GM19193 (cell line): ENCODE measurements around the gene CLK3.
A peak's percentile ranks its signal among the peaks of the same experiment; 100 is the strongest.

Source experiments
- POLR2A ChIP-seq: IDR thresholded peaks from 4 replicates; pipeline ENCODE4 v1.6.1; 2011; ENCODE audit not compliant: insufficient read depth, insufficient read length; ENCODE audit errors: extremely low read depth

The CLK3 gene

DNA sequence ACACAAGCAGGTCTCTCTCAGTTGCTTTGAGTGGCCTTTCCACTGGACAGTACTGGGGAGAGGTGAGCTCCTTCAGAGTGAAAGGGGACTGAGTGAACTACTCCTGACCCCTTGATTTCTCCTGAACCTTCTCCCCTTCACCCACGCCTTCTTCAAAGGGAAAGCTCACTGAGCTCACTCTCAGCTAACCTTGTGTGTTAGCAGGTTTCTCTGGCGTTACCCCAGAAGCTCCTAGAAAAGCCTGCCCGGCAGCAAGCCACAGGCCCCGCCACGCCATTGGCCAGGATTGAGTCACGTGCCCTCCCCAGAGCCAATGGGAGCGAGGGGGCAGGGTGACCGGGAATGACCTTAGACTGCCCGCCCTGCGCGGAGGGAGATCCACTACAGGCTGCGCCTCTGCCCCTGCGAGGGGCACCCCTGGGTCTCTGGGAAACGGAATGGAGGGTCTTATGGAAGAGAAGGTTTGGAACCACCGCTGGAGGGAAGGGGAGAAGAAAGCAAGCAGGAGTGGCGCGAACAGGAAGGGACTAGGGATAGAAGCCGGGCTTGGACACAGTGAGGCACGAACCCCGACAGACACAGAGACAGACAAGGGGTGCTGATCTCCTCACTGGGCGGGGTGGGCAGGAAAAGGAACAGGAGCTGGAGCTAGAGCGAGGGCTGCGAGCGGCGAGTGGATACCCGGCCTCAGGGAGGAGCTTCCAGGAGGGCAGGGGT is 17.4 kb upstream of the CLK3 start:
- TF ChIP-seq POLR2A = peak; percentile 81

DNA sequence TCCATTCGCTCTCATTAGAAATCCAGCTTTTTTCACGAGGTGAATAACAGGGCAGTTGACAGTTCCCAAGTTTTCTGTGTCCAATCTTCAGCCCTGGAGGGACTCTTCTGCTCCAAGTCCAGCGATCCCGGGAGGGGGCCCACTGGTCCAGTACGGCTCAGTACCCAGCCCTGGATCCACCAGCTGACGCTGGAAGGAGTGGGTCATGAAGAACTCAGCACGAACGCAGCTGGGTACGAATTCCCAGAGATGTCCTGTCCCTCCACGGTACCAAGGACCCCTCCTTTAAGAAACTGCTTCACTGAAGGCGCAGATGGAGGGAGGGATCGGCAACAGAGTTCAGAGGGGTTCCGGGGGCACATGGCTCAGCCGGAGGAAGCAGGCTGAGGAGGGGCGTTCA is 16.5 kb upstream of the CLK3 start:
- no peak for TF ChIP-seq POLR2A

DNA sequence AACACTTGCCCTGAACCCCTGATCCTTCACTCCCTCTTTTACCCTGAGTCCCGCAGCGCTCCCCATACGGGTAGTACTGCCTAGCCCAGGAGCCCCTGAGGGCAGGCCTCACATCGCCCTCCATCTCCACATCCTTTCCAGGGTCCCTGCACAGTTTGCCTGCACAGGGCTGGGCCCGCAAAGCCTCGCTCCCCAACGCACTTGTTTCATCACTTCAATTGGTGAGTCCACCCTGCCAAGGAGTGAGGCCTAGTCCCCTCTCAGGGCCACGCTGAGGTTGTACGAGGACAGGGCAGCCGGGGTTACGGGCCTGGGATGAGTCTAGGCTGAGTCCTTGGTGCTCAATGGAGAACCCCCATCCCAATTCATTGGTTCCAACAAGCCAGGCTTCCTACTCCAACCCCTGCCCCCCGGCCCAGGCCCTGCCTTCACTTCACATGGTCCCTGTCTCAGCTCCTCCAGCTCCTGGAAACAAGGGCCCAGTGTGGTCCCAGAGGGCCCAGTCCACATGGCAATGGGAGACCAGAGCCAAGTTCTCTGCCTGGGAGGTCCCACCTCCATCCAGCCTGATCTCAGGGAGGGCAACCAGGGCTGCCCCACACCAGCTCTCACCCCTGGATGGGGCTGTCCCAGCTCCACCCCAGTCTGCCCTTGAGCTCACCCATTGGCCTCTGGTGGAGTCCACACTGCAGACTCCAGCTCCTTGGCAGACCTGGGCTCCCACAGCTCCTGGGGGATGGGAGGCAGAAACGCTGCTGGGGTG is 12.4 kb upstream of the CLK3 start:
- TF ChIP-seq POLR2A = no peak

DNA sequence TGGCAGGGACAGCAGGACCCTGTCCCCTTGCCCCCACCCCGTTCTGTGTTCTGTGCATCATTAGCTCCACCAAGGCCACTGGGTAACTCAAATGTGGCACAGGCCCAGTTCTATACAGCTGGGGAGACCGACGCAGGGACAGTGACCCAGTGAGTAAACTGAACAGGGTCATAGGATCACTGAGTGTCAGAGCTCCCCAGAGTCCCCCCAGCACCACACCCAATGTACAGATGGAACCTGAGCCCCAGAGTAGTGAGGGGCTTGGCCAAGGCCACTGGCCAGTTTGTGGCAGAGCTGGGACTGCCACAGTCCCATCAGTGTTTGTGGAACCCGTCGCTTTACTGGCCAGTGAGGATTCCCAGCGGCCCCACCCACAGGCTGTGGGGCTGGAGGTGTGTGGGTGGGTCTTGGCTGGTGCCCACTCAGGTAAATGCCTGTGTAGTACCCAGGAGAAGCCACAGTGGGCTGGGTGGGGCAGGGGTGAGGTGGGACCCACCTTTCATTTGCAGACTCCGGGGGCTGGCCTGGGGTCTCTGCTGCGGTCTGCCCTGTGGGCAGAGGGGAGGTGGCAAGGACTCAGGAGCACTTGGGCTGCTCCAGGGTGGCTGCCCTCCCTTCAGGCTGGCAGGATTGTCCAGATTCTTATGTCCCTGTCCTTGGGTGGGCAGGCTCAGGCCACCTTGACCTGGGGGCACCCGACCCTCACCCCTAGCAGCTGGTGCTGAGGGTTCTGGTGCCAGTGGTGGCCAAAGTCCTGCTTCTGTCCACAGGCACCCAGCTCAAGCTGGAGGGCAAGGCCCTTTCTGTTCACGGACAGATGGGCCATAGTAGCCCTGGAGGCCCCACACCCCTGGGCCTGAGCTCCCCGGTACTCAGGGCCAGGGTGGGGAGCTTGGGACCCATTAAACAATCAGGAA is 11.6 kb upstream of the CLK3 start:
- no peak for TF ChIP-seq POLR2A

DNA sequence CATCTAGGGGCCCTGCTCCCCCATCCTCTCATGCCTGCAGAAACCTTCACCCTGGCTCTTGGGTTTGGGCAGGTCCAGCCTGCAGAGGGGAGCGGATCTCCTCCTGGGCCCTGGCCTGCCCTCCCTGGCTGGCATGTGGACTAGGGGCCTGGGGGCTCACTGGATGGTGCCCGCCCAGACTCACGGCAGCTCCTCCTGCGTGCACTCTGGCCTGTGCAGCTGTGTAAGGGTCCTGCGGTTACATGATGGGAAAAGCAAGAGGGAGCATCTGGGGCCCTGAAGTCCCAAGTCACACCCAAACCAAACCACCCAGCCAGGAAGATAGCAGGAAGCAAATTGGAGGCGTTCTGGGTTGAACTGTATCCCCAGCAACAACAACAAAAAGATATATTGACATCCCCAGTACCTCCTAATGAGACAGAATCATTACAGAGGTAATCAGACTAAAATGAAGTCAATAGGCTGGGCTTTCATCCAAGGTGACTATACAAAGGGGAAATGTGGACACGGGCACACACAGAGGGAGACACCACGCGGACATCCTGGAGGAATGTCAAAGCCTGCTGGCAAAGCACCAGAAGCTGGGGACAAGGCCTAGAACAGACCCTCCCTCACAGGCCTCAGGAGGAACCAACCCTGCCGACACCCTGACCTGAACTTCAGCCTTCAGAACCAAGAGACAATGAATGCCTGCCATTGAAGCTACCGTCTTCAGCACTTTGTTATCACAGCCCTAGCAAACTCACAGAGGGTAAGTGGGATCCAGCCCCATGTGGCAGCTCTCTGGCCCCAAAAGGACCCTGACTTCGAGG is 10.4 kb upstream of the CLK3 start:
- TF ChIP-seq POLR2A = no peak

DNA sequence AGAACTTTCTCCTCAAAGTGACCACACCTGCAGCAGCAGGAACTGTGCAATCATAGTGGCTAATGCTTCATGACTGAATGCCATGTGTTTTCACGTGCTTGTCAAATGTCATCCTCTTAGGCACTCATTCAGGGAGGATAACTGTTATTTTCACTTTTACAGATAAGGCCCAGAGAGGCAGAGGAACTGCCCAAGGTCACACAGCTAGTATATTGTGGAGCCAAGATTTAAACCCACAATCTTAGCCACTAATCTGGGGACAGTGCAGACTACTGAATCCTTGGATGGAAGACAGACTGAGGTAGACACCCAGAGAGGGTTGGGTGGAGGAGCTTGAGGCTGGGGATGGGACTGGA is 9.9 kb upstream of the CLK3 start:
- TF ChIP-seq POLR2A = no peak

DNA sequence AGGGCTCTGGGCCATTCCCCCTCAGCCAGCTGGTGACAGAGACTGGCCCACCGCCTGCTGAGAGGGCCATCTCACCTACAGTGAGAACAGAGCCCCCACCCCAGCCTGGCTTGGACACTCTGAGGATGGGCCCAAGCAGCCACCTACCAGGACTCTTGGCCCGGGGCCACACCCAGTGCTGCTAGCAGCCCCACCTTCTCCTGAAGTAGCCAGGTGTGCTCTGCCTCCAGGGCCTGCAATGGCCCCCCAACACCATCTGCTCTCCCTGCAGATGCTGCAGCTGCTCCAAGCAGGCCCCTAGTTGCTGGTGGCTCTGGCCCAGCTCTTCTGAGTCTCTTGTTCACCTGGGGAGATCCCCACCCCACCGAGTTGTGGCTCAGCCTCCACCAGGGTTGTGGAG is 6.8 kb upstream of the CLK3 start:
- TF ChIP-seq POLR2A = no peak

DNA sequence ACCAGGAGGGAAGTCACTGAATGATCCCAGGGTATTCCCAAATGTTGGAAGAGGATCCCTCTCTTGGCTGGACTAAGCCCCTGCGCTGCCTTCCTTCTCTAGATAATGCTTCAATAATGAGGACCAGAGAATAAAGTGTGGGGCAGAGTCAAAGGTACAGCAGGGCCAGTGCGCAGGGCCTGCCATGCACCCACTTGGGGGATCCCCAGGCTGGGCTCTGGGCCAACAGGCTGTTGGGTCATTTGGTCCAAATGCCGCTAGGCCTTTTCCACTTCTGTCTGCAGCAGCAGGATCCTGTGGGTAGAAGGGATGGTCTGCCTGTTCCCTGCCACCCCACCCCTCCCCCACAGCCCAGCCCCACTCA is 5.7 kb upstream of the CLK3 start:
- no peak for TF ChIP-seq POLR2A

DNA sequence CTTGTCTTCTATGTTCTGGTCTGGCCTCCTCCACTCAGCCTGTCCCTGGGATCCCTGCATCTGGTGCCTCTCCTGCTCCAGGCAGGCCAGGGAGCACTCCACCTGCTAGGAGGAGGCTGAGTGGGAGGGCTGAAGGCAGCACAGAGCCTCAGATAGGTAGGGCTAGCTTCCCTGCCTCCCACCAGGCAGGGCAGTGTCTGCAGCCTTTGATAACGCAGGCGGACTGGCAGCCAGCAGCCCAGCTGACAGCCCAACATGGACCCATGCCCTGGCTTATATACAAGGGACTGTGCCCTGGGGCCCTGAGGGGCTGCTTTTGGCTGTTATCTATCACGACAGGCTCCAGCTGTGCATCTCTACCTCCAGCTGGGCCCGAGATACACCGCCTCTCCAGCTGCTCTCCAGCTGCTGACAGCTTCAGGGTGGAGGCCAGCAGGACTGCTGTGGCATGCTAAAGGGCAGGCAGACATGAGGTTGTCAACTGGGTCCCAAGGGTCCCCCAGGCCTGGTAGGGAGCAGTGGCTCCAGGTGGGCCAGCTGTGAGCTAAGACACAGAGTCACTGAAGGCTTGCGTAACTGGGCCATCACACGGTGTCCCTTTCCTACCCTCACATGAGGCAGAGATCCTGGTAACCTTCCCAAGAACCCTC is 5.2 kb upstream of the CLK3 start:
- no peak for TF ChIP-seq POLR2A

DNA sequence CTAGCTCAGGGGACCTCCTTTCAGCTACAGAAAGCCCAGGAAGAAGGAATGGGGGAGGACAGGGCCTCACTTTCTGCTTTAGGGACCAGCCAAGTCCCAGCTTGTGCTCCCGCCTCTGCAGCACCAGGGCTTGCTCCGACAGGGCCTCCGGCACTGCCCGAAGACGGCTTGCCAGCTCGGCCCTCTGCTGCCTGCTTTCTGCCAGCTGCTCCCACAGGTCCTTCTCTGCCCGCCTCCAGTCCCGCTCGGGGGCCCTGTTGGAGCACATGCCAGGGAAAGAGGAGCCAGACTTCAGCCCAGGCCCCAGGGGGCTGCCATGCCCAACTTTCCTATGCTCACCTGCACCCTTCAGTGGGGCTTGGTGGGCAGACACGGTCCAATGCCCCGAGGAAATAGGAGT is 4.3 kb upstream of the CLK3 start:
- no peak for TF ChIP-seq POLR2A

DNA sequence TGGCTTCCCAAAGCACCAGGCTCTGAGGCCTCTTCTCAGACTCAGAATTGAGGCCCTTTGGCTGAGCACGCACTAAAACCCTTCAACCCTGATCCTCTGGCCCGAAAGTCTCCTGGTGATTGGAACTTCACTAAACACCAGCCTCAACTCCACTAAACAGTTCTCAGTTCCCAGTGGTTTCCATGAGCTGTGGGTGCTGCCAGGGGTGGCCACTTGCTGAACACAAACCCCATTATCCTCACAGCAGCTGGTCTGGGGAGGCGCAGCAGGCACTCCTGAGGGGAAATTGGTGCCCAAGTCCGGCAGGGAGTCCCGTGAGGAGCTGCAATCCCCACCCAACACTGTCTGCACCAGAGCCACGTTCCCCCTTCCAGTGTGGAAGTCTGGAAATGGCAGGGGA is 3.8 kb upstream of the CLK3 start:
- TF ChIP-seq POLR2A = no peak

DNA sequence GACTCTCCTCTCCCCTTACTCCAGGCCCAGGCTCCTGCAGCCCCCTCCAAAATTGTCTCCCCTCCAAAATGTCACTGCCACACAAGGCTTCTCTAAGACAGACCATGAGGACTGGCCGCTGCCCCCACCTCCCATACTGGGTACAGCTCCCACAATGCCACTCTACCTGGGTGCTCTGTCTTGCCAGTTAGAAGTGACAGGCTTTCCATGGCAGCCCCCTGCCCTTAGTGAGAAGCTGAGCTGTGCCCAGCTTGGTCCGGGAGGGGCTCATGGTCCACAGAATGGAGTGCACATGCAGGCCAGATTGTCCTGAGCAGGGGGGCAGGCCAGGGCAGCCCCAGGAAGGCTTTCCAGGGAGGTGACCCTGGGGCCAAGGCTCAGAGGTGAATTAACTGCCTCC is 3.0 kb upstream of the CLK3 start:
- TF ChIP-seq POLR2A = no peak

DNA sequence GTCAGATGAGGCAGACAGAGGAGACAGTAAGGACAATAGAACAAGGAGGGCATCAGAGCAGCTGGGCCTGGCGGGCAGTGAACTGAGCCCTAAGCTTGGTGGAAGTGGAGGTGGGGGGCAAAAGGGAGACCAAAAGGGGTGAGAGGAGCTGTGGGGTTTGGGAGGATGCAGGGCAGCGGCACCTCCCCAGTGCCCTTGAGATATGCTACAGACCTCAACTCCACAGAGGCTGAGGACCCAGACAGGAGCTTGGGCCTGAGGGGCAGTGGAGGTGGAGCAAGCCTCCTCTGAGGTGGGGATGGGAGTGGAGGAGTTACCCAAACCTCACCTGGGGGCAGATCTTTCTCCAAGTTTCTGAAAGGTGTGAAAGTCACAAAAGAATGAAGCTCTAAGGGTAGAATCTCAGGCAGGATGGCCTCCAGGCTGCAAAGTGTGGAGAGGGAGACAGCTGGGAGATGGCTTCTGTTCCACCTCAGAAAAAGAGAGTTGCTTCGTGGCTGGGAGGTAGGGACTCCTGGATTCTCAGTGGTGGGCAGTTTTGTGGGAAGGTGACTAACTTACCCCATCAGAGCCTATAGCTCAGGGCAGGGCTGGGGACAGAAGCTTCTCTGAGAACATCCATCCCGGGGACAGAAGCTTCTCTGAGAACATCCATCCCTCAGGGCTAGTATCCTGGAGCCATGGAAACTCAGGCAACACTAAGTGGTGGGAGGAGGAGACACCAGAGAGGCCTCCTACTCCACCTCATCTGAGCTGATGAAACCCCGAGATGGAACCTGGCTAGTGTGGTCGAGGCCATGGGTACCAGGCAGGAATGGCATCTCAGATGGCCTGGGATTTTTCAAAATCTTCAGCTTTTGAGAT is 2.3 kb upstream of the CLK3 start:
- TF ChIP-seq POLR2A = no peak
